Measurements from ENCODE around the gene MAD1L1. TPM values are rescaled to one million over a fixed set of nuclear protein-coding genes. Genes with fewer than 3 reads are reported as not detected.

MAD1L1 gene
- total and polyA plus RNA-seq, 2 of the 4 experiments (the other 2 are of a cell fraction), result 29.0 to 40.9 TPM

DNA sequence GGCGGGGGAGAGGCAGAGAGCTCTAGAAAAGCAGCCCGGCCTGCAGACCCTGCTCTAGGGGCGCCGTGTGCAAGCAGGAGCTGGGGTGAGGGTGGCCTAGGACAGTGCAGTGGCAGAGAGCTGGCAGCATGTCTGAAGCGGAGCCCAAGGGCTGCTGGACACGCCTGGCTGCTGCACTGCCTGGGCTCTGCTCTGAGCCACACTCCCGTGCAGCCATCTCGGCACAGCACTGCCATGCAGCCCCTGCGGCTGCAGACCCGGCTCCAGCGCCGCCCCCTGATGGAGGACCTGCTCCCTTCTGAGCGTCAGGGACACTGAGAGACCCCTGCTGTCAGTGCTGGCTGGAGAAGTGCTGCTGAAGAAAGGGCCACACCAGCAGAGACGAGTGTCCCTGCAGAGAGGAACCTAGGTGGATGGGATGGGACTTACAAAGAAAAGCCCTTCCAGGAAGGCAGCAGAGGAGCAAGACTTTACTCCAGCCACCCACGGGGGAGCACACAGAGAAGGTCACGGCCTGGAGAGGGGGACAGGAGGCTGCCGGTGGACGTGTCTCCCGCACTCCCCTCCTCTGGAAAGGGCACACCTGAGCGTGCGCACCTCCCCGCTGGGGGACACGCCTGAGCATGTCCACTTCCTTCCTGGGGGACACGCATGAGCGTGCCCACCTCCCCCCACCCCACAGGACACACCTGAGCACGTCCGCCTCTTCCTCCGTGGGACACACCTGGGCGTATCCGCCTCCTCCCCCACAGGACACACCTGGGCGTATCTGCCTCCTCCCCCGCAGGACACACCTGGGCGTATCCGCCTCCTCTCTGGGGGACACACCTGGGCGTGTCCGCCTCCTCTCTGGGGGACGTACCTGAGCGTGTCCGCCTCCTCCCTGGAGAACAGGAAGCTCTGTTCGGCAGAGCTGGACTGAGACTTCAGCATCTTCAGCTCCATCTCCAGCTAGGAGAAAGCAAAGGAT is 252.9 kb downstream of the MAD1L1 start (continued):
- TF ChIP-seq NFE2L2 (IDR thresholded peaks at IDR 0.05; ENCODE audit: low read depth, low read length), result no peak

DNA sequence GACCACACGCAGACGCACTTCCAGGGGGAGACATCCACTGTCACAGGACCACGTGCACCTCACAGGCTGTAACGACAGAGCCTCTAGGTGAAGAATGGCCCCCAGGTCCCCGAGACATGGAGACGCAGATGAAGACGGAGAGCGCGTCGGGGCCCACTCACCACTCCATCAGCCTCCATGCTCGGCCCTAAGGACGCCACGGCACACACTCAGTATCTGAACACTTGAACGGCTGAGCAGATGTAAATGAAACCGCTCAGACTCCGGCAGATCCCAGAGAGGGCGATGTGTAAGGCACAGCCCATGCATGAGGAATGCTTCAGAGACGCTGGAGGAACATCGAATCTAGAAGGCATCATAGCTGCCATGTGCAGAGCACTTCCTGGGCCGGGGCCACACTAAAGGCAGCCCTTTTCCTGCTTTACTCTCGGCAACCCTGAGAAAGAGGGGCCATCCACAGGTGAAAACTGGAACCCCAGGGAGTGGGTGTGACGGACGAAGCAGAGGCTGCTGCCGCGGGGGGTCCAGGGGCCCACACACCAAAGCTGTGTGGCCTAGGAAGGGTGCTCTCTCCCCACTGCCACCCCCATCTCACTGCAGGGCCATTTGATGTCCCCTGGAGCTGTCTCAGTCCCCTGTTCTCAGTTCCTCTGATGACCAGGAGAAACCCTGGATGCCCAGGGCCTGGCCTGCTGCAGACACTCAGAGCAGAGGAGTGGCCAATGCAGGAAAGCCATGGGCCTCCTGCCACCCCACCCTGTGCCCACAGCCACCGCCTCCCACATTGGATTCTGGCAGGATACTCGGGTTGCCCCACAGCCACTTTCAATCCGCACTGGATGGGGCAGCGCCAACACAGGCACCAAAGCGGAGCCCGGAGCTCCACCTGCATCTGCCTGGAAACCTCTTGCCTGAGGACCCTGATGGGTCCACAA is 253.8 kb downstream of the MAD1L1 start:
- H2BK120ac ChIP-seq (ENCODE audit: low read depth, low read length), result no peak overlapping the region
- DNase-seq (no peak), ATAC-seq (ENCODE audit: low read depth) (no peak)
- H4K8ac ChIP-seq (ENCODE audit: low read depth in 2 of 2, low read length in 2 of 2), result no peak overlapping the region
- 97% methylated on average over 13 of the region's 31 CpGs; no CpG with 5 or more reads in 1 of the 2 experiments for WGBS, 2 experiments (ENCODE audit: extremely low coverage in 2 of 2, insufficient read length in 1 of 2)
- H4K5ac ChIP-seq (ENCODE audit: low read depth, low read length), result no peak overlapping the region
- no peak overlapping the region for H3K27ac ChIP-seq (ENCODE audit: insufficient read depth, low read length)
- H2AK9ac ChIP-seq (replicated peaks; ENCODE audit: low read depth, low read length, poor library complexity), result no peak overlapping the region
- no peak overlapping the region for H2BK5ac ChIP-seq (ENCODE audit: low read depth, low read length, poor library complexity, severe bottlenecking)
- no peak overlapping the region for H3K4me3 ChIP-seq (ENCODE audit: insufficient read depth, low read depth, low read length)
- no peak overlapping the region for H3K18ac ChIP-seq (ENCODE audit: low read depth, low read length)
- no peak overlapping the region for H2BK20ac ChIP-seq (ENCODE audit: low read depth, low read length)
- no peaks in the 10 kb centered on the region for H3K4me1 ChIP-seq (ENCODE audit: control insufficient read depth, insufficient read depth, low read length)
- no peak overlapping the region for H2AK5ac ChIP-seq (ENCODE audit: low read depth, low read length)
- no peak overlapping the region for H3K4ac ChIP-seq (ENCODE audit: low read depth, low read length)
- H2BK15ac ChIP-seq (ENCODE audit: low read depth, low read length), result no peak overlapping the region
- no TSS peak for BruUV-seq (replicated peaks)
- no peak for TF ChIP-seq BHLHE40 (IDR thresholded peaks at IDR 0.05; ENCODE audit: low read depth, low read length)
- TF ChIP-seq, protein P1, sequence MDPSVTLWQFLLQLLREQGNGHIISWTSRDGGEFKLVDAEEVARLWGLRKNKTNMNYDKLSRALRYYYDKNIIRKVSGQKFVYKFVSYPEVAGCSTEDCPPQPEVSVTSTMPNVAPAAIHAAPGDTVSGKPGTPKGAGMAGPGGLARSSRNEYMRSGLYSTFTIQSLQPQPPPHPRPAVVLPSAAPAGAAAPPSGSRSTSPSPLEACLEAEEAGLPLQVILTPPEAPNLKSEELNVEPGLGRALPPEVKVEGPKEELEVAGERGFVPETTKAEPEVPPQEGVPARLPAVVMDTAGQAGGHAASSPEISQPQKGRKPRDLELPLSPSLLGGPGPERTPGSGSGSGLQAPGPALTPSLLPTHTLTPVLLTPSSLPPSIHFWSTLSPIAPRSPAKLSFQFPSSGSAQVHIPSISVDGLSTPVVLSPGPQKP (IDR thresholded peaks at IDR 0.05; ENCODE audit: borderline replicate concordance, low read depth, low read length), result no peak
- H4K91ac ChIP-seq (ENCODE audit: insufficient read depth, low read depth, low read length), result no peak overlapping the region
- H3K79me1 ChIP-seq (ENCODE audit: low read depth in 1 of 2, low read length in 2 of 2), result no peaks in the 10 kb centered on the region
- dilution Hi-C loops (cut with HindIII; ENCODE audit: low sequenced_read_pairs, unreplicated experiment) (no loop called here), intact Hi-C loops (cut with micrococcal nuclease) (no loop called here), in situ Hi-C loops (cut with MboI; ENCODE audit: low sequenced_read_pairs) (no loop called here)
- H3K4me2 ChIP-seq (ENCODE audit: low read depth, low read length), result no peak overlapping the region
- no peak overlapping the region for H3K9ac ChIP-seq (ENCODE audit: low read depth, low read length)
- peaks cover 13% of the 10 kb centered on the region for H3K36me3 ChIP-seq (ENCODE audit: control insufficient read depth, insufficient read depth, low read length)
- no peaks in the 10 kb centered on the region for H3K9me1 ChIP-seq (ENCODE audit: insufficient read depth, low read length)
- H3K9me3 ChIP-seq (ENCODE audit: control insufficient read depth, insufficient read depth, low read length), result peaks cover 3% of the 10 kb centered on the region; the same call in 1 of the 2 replicates
- no peak overlapping the region for H2AFZ ChIP-seq (replicated peaks; ENCODE audit: low read length, poor library complexity)
- CTCF ChIA-PET, result no interaction called here
- no peaks in the 10 kb centered on the region for H3K27me3 ChIP-seq (ENCODE audit: control insufficient read depth, insufficient read depth, low read length)
- H4K20me1 ChIP-seq (ENCODE audit: insufficient read depth, low read length), result no peaks in the 10 kb centered on the region
- H3K14ac ChIP-seq (replicated peaks; ENCODE audit: low read depth, low read length), result no peak overlapping the region
- POLR2A ChIA-PET (ENCODE audit: unreplicated experiment), result no interaction called here
- H3K23ac ChIP-seq (ENCODE audit: low read depth, low read length), result no peak overlapping the region
- no peak overlapping the region for H3K56ac ChIP-seq (ENCODE audit: extremely low read depth, insufficient read depth, low read length)
